ENCODE data around the gene NCOA7.
"Not testable (repeated sequence)": the region's sequence is repeated elsewhere in the genome, so short reads cannot be mapped to it uniquely, and the experiment has no call there.

Gene NCOA7

GRCh38 chr6:125911051-125911451, 120.3 kb downstream of the NCOA7 start:
- not testable (repeated sequence) for H3K4me1 ChIP-seq (ENCODE audit: control insufficient read depth, insufficient read depth, low read length); H3K27ac ChIP-seq (ENCODE audit: low read depth, low read length); H3K27me3 ChIP-seq (ENCODE audit: control insufficient read depth, insufficient read depth, low read length); H3K9me3 ChIP-seq (ENCODE audit: control insufficient read depth, insufficient read depth, low read depth, low read length); H3K36me3 ChIP-seq (ENCODE audit: control insufficient read depth, insufficient read depth, low read length); H3K4me3 ChIP-seq (ENCODE audit: low read depth, low read length); H3K9ac ChIP-seq (ENCODE audit: low read length)

GRCh38 chr6:125912430-125912829, 121.7 kb downstream of the NCOA7 start:
- not testable (repeated sequence) for H3K27ac ChIP-seq (ENCODE audit: low read depth, low read length); H3K27me3 ChIP-seq (ENCODE audit: control insufficient read depth, insufficient read depth, low read length); H3K9me3 ChIP-seq (ENCODE audit: control insufficient read depth, insufficient read depth, low read depth, low read length); H3K4me3 ChIP-seq (ENCODE audit: low read depth, low read length); H3K4me1 ChIP-seq (ENCODE audit: control insufficient read depth, insufficient read depth, low read length); H3K36me3 ChIP-seq (ENCODE audit: control insufficient read depth, insufficient read depth, low read length); H3K9ac ChIP-seq (ENCODE audit: low read length)

- Histone ChIP-seq H3K9ac (ENCODE audit: low read length) (no peak overlapping the region), H3K4me1 (ENCODE audit: control insufficient read depth, insufficient read depth, low read length) (peaks cover 8% of the 10 kb centered on the region), H3K27ac (ENCODE audit: low read depth, low read length) (no peak overlapping the region), H3K4me3 (ENCODE audit: low read depth, low read length) (no peak overlapping the region), H3K9me3 (ENCODE audit: control insufficient read depth, insufficient read depth, low read depth, low read length) (no peaks in the 10 kb centered on the region), H3K36me3 (ENCODE audit: control insufficient read depth, insufficient read depth, low read length) (peaks cover 6% of the 10 kb centered on the region; the same call in 1 of the 2 replicates), H3K27me3 (ENCODE audit: control insufficient read depth, insufficient read depth, low read length) (no peaks in the 10 kb centered on the region)
These were observed 122.4 kb downstream of the NCOA7 start for GRCh38 chr6:125913145-125913544.

GRCh38 chr6:125913864-125914351, 123.1 kb downstream of the NCOA7 start:
- peaks cover 6% of the 10 kb centered on the region; the same call in 1 of the 2 replicates for H3K36me3 ChIP-seq (ENCODE audit: control insufficient read depth, insufficient read depth, low read length)
- H3K4me3 ChIP-seq (ENCODE audit: low read depth, low read length): no peak overlapping the region
- no peak overlapping the region for H3K9ac ChIP-seq (ENCODE audit: low read length)
- H3K4me1 ChIP-seq (ENCODE audit: control insufficient read depth, insufficient read depth, low read length): peaks cover 16% of the 10 kb centered on the region
- H3K27ac ChIP-seq (ENCODE audit: low read depth, low read length): no peak overlapping the region
- H3K27me3 ChIP-seq (ENCODE audit: control insufficient read depth, insufficient read depth, low read length): no peaks in the 10 kb centered on the region
- no peaks in the 10 kb centered on the region for H3K9me3 ChIP-seq (ENCODE audit: control insufficient read depth, insufficient read depth, low read depth, low read length)

- H3K9ac ChIP-seq (ENCODE audit: low read length): no peak overlapping the region
- no peaks in the 10 kb centered on the region for H3K27me3 ChIP-seq (ENCODE audit: control insufficient read depth, insufficient read depth, low read length)
- H3K4me1 ChIP-seq (ENCODE audit: control insufficient read depth, insufficient read depth, low read length): peaks cover 22% of the 10 kb centered on the region
- no peak overlapping the region for H3K27ac ChIP-seq (ENCODE audit: low read depth, low read length)
- H3K9me3 ChIP-seq (ENCODE audit: control insufficient read depth, insufficient read depth, low read depth, low read length): no peaks in the 10 kb centered on the region
- no peak overlapping the region for H3K4me3 ChIP-seq (ENCODE audit: low read depth, low read length)
- peaks cover 15% of the 10 kb centered on the region; the same call in 1 of the 2 replicates for H3K36me3 ChIP-seq (ENCODE audit: control insufficient read depth, insufficient read depth, low read length)
These were observed 127.5 kb downstream of the NCOA7 start for GRCh38 chr6:125918230-125918629.

GRCh38 chr6:125918681-125919566, 128.2 kb downstream of the NCOA7 start:
- Histone ChIP-seq H3K36me3 (ENCODE audit: control insufficient read depth, insufficient read depth, low read length) (peaks cover 20% of the 10 kb centered on the region; the same call in 1 of the 2 replicates), H3K9ac (ENCODE audit: low read length) (no peak overlapping the region), H3K27ac (ENCODE audit: low read depth, low read length) (no peak overlapping the region), H3K9me3 (ENCODE audit: control insufficient read depth, insufficient read depth, low read depth, low read length) (no peaks in the 10 kb centered on the region), H3K4me1 (ENCODE audit: control insufficient read depth, insufficient read depth, low read length) (peaks cover 22% of the 10 kb centered on the region), H3K4me3 (ENCODE audit: low read depth, low read length) (no peak overlapping the region), H3K27me3 (ENCODE audit: control insufficient read depth, insufficient read depth, low read length) (no peaks in the 10 kb centered on the region)

GRCh38 chr6:125919618-125920017, 128.9 kb downstream of the NCOA7 start:
- Histone ChIP-seq H3K9me3 (ENCODE audit: control insufficient read depth, insufficient read depth, low read depth, low read length) (no peaks in the 10 kb centered on the region), H3K4me1 (ENCODE audit: control insufficient read depth, insufficient read depth, low read length) (peaks cover 22% of the 10 kb centered on the region), H3K27ac (ENCODE audit: low read depth, low read length) (no peak overlapping the region), H3K9ac (ENCODE audit: low read length) (no peak overlapping the region), H3K4me3 (ENCODE audit: low read depth, low read length) (no peak overlapping the region), H3K36me3 (ENCODE audit: control insufficient read depth, insufficient read depth, low read length) (peaks cover 20% of the 10 kb centered on the region; the same call in 1 of the 2 replicates), H3K27me3 (ENCODE audit: control insufficient read depth, insufficient read depth, low read length) (no peaks in the 10 kb centered on the region)

- no peak overlapping the region for H3K27ac ChIP-seq (ENCODE audit: low read depth, low read length)
- H3K9me3 ChIP-seq (ENCODE audit: control insufficient read depth, insufficient read depth, low read depth, low read length): no peaks in the 10 kb centered on the region
- H3K36me3 ChIP-seq (ENCODE audit: control insufficient read depth, insufficient read depth, low read length): peaks cover 14% of the 10 kb centered on the region; the same call in 1 of the 2 replicates
- no peak overlapping the region for H3K9ac ChIP-seq (ENCODE audit: low read length)
- peaks cover 21% of the 10 kb centered on the region for H3K4me1 ChIP-seq (ENCODE audit: control insufficient read depth, insufficient read depth, low read length)
- no peak overlapping the region for H3K4me3 ChIP-seq (ENCODE audit: low read depth, low read length)
- H3K27me3 ChIP-seq (ENCODE audit: control insufficient read depth, insufficient read depth, low read length): no peaks in the 10 kb centered on the region
These were observed 131.6 kb downstream of the NCOA7 start for GRCh38 chr6:125922322-125922860.

GRCh38 chr6:125923366-125923877, 132.7 kb downstream of the NCOA7 start:
- Histone ChIP-seq H3K27ac (ENCODE audit: low read depth, low read length) (no peak overlapping the region), H3K9me3 (ENCODE audit: control insufficient read depth, insufficient read depth, low read depth, low read length) (no peaks in the 10 kb centered on the region), H3K36me3 (ENCODE audit: control insufficient read depth, insufficient read depth, low read length) (peaks cover 14% of the 10 kb centered on the region; the same call in 1 of the 2 replicates), H3K4me1 (ENCODE audit: control insufficient read depth, insufficient read depth, low read length) (peaks cover 10% of the 10 kb centered on the region), H3K9ac (ENCODE audit: low read length) (no peak overlapping the region), H3K27me3 (ENCODE audit: control insufficient read depth, insufficient read depth, low read length) (no peaks in the 10 kb centered on the region), H3K4me3 (ENCODE audit: low read depth, low read length) (no peak overlapping the region)

GRCh38 chr6:125924169-125924568, 133.4 kb downstream of the NCOA7 start:
- Histone ChIP-seq H3K4me1 (ENCODE audit: control insufficient read depth, insufficient read depth, low read length) (peaks cover 3% of the 10 kb centered on the region), H3K9me3 (ENCODE audit: control insufficient read depth, insufficient read depth, low read depth, low read length) (no peaks in the 10 kb centered on the region), H3K9ac (ENCODE audit: low read length) (no peak overlapping the region), H3K36me3 (ENCODE audit: control insufficient read depth, insufficient read depth, low read length) (peaks cover 14% of the 10 kb centered on the region; the same call in 1 of the 2 replicates), H3K27me3 (ENCODE audit: control insufficient read depth, insufficient read depth, low read length) (no peaks in the 10 kb centered on the region), H3K27ac (ENCODE audit: low read depth, low read length) (no peak overlapping the region), H3K4me3 (ENCODE audit: low read depth, low read length) (no peak overlapping the region)
